Thyroid gland (tissue), 4 donors: Measurements from ENCODE around the gene SPATA13.

Source experiments
- CTCF ChIP-seq, 6 experiments: fragments of 200-600 bp in 3 of 6; fragments of 450-650 bp in 3 of 6; sonication (generic) in 3 of 6; IDR thresholded peaks; one replicate each; pipeline ENCODE4 v1.5.1; 2016 to 2019; ENCODE audit warnings: antibody characterized with exemption in 6 of 6, mild to moderate bottlenecking in 2 of 6, inconsistent platforms in 1 of 6, moderate library complexity in 1 of 6
- POLR2A ChIP-seq, 2 donors: fragments of 450-650 bp; IDR thresholded peaks; one replicate each; pipeline ENCODE4 v1.6.1; 2017; ENCODE audit warnings: antibody characterized with exemption in 2 of 2, mild to moderate bottlenecking in 2 of 2, moderate library complexity in 1 of 2

GRCh38 chr13:24234200-24234915 lies 73.8 kb downstream of the SPATA13 start:
- TF ChIP-seq CTCF (IDR thresholded peaks at IDR 0.05) = no peak
- no peak for TF ChIP-seq POLR2A (IDR thresholded peaks at IDR 0.05)
